ENCODE results near the gene RNF121. TPM values are rescaled to one million over a fixed set of nuclear protein-coding genes. Genes with fewer than 3 reads are reported as not detected.
A peak's percentile ranks its signal among the peaks of the same experiment; 100 is the strongest.

Gene RNF121
- total RNA-seq, 1 donor, result 32.2 TPM

DNA sequence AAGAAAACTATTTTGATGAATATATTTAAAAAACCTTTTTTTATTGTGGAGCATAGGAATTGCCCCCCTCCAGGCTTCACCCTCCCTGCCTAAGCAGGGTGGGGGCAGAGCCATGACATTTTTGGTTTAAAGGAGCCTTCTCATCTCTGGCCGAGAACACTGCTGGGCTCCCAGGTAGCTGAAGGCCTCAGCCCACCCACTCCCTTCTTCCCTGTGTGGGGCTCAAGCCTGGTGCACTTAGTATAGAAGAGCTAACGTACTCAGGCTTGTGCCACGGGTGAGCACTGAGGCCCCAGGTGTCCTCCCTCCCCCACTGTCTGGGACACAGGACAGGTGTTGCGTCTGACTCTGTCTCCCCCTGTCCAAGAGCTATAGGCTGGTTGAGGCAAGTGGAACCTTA is 67.7 kb downstream of the RNF121 start:
- Histone ChIP-seq H3K36me3 (ENCODE audit: insufficient read depth, low read length) (peaks cover 4% of the 10 kb centered on the region), H3K4me3 (ENCODE audit: insufficient read depth, low read length) (no peak overlapping the region), H2AFZ (ENCODE audit: low read length) (no peak overlapping the region), H3K4me1 (ENCODE audit: insufficient read depth, low read length) (peaks cover 10% of the 10 kb centered on the region), H3K27ac (ENCODE audit: low read depth, low read length) (no peak overlapping the region), H3K79me2 (ENCODE audit: insufficient read depth, low read length) (no peaks in the 10 kb centered on the region), H4K20me1 (ENCODE audit: insufficient read depth, low read length) (peaks cover 13% of the 10 kb centered on the region), H3K27me3 (ENCODE audit: insufficient read depth, low read length) (no peaks in the 10 kb centered on the region), H3K9me3 (ENCODE audit: low read depth, low read length) (no peaks in the 10 kb centered on the region), H3K4me2 (ENCODE audit: insufficient read depth, low read length) (no peak overlapping the region)
- TF ChIP-seq, protein P1, sequence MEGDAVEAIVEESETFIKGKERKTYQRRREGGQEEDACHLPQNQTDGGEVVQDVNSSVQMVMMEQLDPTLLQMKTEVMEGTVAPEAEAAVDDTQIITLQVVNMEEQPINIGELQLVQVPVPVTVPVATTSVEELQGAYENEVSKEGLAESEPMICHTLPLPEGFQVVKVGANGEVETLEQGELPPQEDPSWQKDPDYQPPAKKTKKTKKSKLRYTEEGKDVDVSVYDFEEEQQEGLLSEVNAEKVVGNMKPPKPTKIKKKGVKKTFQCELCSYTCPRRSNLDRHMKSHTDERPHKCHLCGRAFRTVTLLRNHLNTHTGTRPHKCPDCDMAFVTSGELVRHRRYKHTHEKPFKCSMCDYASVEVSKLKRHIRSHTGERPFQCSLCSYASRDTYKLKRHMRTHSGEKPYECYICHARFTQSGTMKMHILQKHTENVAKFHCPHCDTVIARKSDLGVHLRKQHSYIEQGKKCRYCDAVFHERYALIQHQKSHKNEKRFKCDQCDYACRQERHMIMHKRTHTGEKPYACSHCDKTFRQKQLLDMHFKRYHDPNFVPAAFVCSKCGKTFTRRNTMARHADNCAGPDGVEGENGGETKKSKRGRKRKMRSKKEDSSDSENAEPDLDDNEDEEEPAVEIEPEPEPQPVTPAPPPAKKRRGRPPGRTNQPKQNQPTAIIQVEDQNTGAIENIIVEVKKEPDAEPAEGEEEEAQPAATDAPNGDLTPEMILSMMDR (IDR thresholded peaks at IDR 0.05; ENCODE audit: extremely low read depth, low read depth, low read length), result no peak
- no peak for DNase-seq (ENCODE audit: insufficient read length, low spot score, missing footprints)

DNA sequence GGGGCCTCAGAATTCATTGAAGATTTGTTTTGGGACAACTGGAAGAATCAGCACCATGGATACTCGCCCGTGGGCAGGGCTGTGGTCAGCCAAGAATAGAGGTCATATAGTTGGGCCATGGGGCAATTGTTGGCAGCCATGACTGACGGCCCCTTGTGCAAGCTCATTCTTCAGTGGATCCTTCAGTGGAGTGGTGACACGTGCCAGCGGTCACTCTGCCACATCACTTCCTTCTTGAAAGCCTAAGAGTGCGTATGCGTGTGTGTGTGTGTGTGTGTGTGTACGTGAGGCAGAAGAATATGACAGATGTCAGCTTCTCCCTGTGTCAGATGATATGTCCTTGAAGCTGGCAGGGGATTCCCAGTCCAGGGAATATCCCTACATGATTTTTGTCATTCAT is 68.1 kb downstream of the RNF121 start:
- Histone ChIP-seq H3K4me2 (ENCODE audit: insufficient read depth, low read length) (no peak overlapping the region), H4K20me1 (ENCODE audit: insufficient read depth, low read length) (peaks cover 17% of the 10 kb centered on the region), H3K36me3 (ENCODE audit: insufficient read depth, low read length) (peaks cover 9% of the 10 kb centered on the region), H2AFZ (ENCODE audit: low read length) (no peak overlapping the region), H3K4me3 (ENCODE audit: insufficient read depth, low read length) (no peak overlapping the region), H3K27me3 (ENCODE audit: insufficient read depth, low read length) (no peaks in the 10 kb centered on the region), H3K79me2 (ENCODE audit: insufficient read depth, low read length) (no peaks in the 10 kb centered on the region), H3K27ac (ENCODE audit: low read depth, low read length) (no peak overlapping the region), H3K4me1 (ENCODE audit: insufficient read depth, low read length) (peaks cover 10% of the 10 kb centered on the region), H3K9me3 (ENCODE audit: low read depth, low read length) (no peaks in the 10 kb centered on the region)
- peak; percentile 46 for DNase-seq (ENCODE audit: insufficient read length, low spot score, missing footprints)
- TF ChIP-seq, protein P1 (IDR thresholded peaks at IDR 0.05; ENCODE audit: extremely low read depth, low read depth, low read length), result no peak

DNA sequence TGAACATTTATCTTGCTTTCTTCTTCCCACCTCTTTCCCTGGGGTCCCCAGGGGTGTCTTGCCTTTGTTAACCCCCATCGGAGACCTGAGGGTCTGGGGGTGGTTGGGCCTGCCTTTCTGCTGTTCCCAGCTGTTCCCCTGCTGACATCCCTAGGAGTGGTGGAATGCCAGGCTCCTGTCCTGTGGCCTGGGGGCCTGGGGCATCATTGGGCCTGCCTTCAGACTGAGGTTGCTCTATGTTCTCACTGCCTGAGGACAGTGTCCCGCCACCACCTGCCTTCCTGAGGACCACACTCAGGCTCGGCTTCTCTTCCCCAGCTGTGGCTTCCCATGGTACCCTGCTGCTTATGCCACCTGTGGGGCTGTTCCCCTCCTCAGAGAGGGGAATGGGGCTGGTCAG is 68.7 kb downstream of the RNF121 start:
- no peaks in the 10 kb centered on the region for H3K79me2 ChIP-seq (ENCODE audit: insufficient read depth, low read length)
- H3K27me3 ChIP-seq (ENCODE audit: insufficient read depth, low read length), result no peaks in the 10 kb centered on the region
- no peaks in the 10 kb centered on the region for H3K9me3 ChIP-seq (ENCODE audit: low read depth, low read length)
- TF ChIP-seq, protein P1 (IDR thresholded peaks at IDR 0.05; ENCODE audit: extremely low read depth, low read depth, low read length), result no peak
- peaks cover 20% of the 10 kb centered on the region for H4K20me1 ChIP-seq (ENCODE audit: insufficient read depth, low read length)
- H3K27ac ChIP-seq (ENCODE audit: low read depth, low read length), result no peak overlapping the region
- no peak overlapping the region for H3K4me2 ChIP-seq (ENCODE audit: insufficient read depth, low read length)
- peaks cover 10% of the 10 kb centered on the region for H3K4me1 ChIP-seq (ENCODE audit: insufficient read depth, low read length)
- H2AFZ ChIP-seq (ENCODE audit: low read length), result no peak overlapping the region
- H3K36me3 ChIP-seq (ENCODE audit: insufficient read depth, low read length), result peaks cover 14% of the 10 kb centered on the region
- no peak overlapping the region for H3K4me3 ChIP-seq (ENCODE audit: insufficient read depth, low read length)
- no peak for DNase-seq (ENCODE audit: insufficient read length, low spot score, missing footprints)

DNA sequence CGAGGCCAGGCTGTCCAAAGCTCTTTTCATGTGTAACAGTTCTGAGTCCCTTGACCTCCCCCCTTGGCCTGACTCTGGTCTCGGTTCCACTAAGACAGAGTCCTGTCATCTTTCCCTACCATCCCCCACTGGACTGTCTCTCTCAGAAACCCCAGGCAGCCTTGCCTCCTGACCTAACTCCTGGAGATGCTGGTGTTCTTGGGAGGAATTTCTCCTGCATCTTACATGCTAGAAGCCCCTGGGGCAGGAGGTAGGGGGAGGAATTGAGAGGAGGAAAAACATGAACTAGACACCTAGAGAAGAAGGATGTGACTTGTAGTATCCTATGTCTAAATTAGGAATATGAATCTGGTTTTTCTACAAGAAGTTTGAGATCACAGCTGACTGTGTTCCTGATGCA is 69.2 kb downstream of the RNF121 start:
- Histone ChIP-seq H4K20me1 (ENCODE audit: insufficient read depth, low read length) (peaks cover 20% of the 10 kb centered on the region), H3K4me1 (ENCODE audit: insufficient read depth, low read length) (peaks cover 10% of the 10 kb centered on the region), H3K9me3 (ENCODE audit: low read depth, low read length) (no peaks in the 10 kb centered on the region), H3K27ac (ENCODE audit: low read depth, low read length) (no peak overlapping the region), H2AFZ (ENCODE audit: low read length) (no peak overlapping the region), H3K79me2 (ENCODE audit: insufficient read depth, low read length) (no peaks in the 10 kb centered on the region), H3K4me2 (ENCODE audit: insufficient read depth, low read length) (no peak overlapping the region), H3K27me3 (ENCODE audit: insufficient read depth, low read length) (no peaks in the 10 kb centered on the region), H3K4me3 (ENCODE audit: insufficient read depth, low read length) (no peak overlapping the region), H3K36me3 (ENCODE audit: insufficient read depth, low read length) (peaks cover 18% of the 10 kb centered on the region)
- TF ChIP-seq, protein P1 (IDR thresholded peaks at IDR 0.05; ENCODE audit: extremely low read depth, low read depth, low read length), result no peak
- DNase-seq (ENCODE audit: insufficient read length, low spot score, missing footprints), result peak; percentile 29
